ENCODE results near the gene FAM217B.

The FAM217B gene

GRCh38 chr20:59994697-59995122 is 54.5 kb downstream of the FAM217B start:
- Histone ChIP-seq H2AFZ (no peak overlapping the region), H3K36me3 (ENCODE audit: control insufficient read depth, insufficient read depth, low read length) (no peaks in the 10 kb centered on the region), H3K9ac (no peak overlapping the region), H3K9me3 (ENCODE audit: control insufficient read depth, low read length) (no peaks in the 10 kb centered on the region), H3K4me1 (no peaks in the 10 kb centered on the region), H3K4me2 (ENCODE audit: low read length) (no peak overlapping the region), H3K27ac (no peak overlapping the region), H3K79me2 (no peaks in the 10 kb centered on the region), H3K27me3 (ENCODE audit: control insufficient read depth, insufficient read depth, low read length) (no peaks in the 10 kb centered on the region), H3K4me3 (ENCODE audit: low read depth, low read length) (no peak overlapping the region)
- TF ChIP-seq CTCF (IDR thresholded peaks at IDR 0.05): no peak

GRCh38 chr20:59996108-59996507 is 55.9 kb downstream of the FAM217B start:
- Histone ChIP-seq H3K4me2 (ENCODE audit: low read length) (no peak overlapping the region), H3K36me3 (ENCODE audit: control insufficient read depth, insufficient read depth, low read length) (no peaks in the 10 kb centered on the region), H3K4me3 (ENCODE audit: low read depth, low read length) (no peak overlapping the region), H2AFZ (no peak overlapping the region), H3K79me2 (no peaks in the 10 kb centered on the region), H3K9me3 (ENCODE audit: control insufficient read depth, low read length) (no peaks in the 10 kb centered on the region), H3K27ac (no peak overlapping the region), H3K27me3 (ENCODE audit: control insufficient read depth, insufficient read depth, low read length) (no peaks in the 10 kb centered on the region), H3K9ac (no peak overlapping the region), H3K4me1 (no peaks in the 10 kb centered on the region)
- no peak for TF ChIP-seq CTCF (IDR thresholded peaks at IDR 0.05)

GRCh38 chr20:59997896-59998295 is 57.7 kb downstream of the FAM217B start:
- Histone ChIP-seq H3K4me1 (no peaks in the 10 kb centered on the region), H3K9ac (no peak overlapping the region), H3K36me3 (ENCODE audit: control insufficient read depth, insufficient read depth, low read length) (no peaks in the 10 kb centered on the region), H3K4me2 (ENCODE audit: low read length) (no peak overlapping the region), H3K27ac (no peak overlapping the region), H3K79me2 (no peaks in the 10 kb centered on the region), H3K9me3 (ENCODE audit: control insufficient read depth, low read length) (no peaks in the 10 kb centered on the region), H3K27me3 (ENCODE audit: control insufficient read depth, insufficient read depth, low read length) (no peaks in the 10 kb centered on the region), H2AFZ (no peak overlapping the region), H3K4me3 (ENCODE audit: low read depth, low read length) (no peak overlapping the region)
- TF ChIP-seq CTCF (IDR thresholded peaks at IDR 0.05): no peak

Measured in parathyroid adenoma (tissue), 2 donors.